GM18519 (cell line): ENCODE results near the gene ZBTB8A.
"Not testable (repeated sequence)": the region's sequence is repeated elsewhere in the genome, so short reads cannot be mapped to it uniquely, and the experiment has no call there.

ENCODE experiments used
- ATAC-seq: cut with Tn5 transposase; IDR thresholded peaks from one replicate; pipeline ENCODE4 v1.9.1; 2021; ENCODE audit warnings: mild to moderate bottlenecking, moderate library complexity; ENCODE audit not compliant: unreplicated experiment, low FRiP score

Gene ZBTB8A

DNA sequence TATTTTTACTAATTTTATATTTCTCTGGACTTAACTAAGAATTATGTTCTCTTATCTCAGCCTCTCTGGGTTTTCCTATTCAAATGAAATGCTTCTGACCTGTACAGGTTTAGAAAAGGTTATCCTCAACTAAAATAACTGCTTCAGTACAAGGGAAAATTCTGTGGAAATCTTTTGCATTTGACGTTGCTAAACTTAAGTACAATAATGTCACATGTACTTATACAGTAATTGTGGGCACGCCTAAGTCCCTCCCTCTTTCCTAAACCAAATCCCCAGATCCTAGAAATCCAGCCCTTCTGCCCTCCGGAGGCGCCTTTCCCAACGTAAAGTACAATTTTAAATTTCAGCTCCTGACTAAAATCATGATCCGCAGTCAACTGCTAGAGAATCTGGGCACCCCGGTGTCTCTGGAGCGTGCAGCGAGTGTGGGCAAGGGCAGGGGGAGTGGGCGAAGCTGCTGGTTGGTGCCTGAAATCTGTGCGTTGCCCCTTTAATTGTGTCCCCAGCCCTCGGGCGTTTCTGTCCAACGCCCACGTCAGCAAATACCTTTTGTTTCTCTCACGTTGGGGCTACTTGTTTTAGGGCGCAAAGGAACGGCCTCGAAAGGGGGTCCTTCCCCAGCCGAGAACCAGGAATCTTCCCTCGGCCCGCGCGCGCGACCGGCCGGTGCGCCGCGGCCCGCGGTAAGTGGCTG lies at the start of gene ZBTB8A:
ZBTB8A (plus strand) TSS at position 541 of the 697 bp plus-strand sequence. CDS start 53,505 bp downstream, outside the sequence.
- ATAC-seq = no peak

- ATAC-seq = no peak
Observed at GRCh38 chr1:32489774-32490454, 49.3 kb upstream of the ZBTB8A start.

- no peak for ATAC-seq
Observed at GRCh38 chr1:32491386-32491785, 47.8 kb upstream of the ZBTB8A start.

DNA sequence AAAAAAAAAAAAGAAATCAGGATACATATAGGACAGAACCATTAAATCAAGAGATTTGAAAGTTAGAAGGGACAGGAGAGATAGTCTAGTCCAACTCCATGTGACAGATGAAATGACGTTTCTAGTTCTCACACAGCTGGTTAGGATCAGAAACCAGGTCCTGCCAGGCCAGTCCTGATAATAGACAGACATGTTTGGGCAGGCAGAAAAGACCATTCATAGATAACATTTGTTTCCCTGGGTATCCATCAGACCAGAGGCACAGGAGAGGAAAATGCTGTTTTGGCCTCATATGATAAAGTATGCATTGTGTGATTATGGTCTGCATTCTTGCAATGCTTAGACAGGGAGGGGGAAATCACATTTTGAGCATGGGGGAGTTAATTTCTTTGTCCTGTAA lies 45.0 kb upstream of the ZBTB8A start:
- no peak for ATAC-seq

- ATAC-seq = no peak
Observed at GRCh38 chr1:32494711-32495337, 44.4 kb upstream of the ZBTB8A start.

DNA sequence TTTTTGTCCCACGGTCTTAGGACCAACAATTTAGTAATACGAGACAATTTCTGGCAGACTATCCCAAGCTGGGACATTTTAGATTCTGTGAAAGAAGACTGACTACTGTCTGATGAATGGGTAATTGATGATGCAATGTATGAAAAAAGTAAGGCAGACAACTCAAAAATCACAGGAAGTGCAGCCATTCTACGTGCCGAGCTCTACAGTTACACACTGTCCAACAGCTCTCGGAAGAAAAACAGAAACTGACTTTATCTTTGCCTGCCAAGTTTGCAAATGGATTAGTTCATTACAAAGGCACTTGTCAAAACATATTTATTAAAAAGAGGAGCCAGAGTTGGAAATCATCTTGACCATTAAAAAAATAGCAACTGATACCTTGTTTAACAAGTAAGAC lies 43.1 kb upstream of the ZBTB8A start:
- ATAC-seq = no peak

GRCh38 chr1:32498751-32499150 lies 40.5 kb upstream of the ZBTB8A start:
- no peak for ATAC-seq

DNA sequence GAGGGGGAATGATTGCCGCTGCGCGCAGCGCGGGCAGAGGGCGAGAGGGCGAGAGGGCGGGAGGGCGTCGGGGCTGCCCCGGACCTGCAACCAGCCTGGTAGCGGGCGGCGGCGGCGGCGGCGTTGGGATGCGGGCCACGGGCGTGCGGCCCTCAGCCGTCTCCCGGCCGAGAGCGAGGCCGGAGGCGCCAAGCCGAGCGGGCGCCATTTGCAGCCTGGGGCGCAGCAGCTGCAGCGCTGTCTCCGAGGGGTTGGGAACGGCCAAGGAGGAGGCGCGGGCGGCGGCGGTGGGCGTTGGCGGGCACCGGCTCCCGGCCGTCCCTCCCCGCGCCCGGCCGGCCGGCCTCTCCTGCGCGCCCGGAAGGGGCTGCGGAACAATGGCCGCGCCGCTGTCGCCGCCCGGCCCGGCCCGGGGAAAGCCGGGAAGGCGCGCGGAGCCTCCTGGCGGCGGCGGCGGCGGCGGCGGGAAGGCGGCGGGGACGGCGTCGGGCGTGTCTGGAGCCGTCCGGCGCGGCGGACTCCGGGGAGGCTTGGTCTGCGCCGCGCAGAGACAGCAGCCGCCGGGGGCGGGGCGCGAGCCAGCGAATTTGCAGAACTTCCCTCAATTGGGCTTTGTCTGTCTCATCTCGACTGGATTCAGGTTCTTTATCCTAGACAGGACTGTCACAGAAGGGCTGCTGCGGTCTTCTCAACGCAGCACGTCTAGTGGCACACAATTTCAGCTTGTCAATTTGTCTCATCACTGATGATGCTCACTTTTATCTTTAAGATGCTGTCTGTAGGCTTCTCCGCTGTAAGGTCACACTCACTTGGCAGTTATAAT lies 38.6 kb upstream of the ZBTB8A start:
- no peak for ATAC-seq

- ATAC-seq = no peak
Observed at GRCh38 chr1:32501865-32502264, 37.4 kb upstream of the ZBTB8A start.

DNA sequence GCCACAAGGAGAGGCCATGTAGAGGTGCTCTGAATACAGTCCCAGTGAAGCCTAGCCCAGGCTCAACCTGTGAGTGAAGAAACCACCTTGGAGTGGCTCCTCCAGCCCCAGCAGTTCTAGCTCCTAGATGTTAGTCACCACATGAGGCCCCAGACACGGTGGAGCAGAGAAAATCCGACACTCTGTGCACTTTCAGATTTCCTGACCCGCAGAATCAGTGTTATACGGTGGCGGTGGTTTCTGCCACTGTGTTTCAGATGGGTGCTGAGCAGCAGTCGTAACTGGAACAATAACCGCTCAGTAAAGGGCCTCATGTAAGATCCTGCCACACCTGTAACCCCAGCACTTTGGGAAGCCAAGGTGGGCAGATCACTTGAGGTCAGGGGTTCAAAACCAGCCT lies 36.1 kb upstream of the ZBTB8A start:
- ATAC-seq = no peak

GRCh38 chr1:32507021-32507420 lies 32.2 kb upstream of the ZBTB8A start:
- no peak for ATAC-seq

- ATAC-seq = no peak
Observed at GRCh38 chr1:32508761-32509160, 30.5 kb upstream of the ZBTB8A start.

DNA sequence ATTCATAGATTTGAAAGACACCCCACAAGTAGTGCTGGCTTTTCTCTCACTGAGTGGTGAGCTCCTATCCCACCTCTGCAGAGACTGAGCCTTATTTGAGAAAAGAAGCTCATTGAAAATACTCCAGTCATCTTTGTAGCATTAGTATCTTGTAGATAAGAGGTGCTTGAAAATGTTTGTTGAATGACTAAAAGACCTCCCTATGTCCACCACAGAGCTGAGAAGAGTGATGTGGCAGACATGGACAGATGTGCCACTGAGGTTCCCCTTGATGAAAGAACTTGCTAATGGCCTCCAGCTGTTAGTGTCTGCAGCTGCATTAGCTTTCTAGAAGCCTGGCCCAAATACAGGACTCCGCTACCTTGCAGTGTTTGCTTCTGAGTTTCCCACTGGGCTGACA lies 29.3 kb upstream of the ZBTB8A start:
- no peak for ATAC-seq

DNA sequence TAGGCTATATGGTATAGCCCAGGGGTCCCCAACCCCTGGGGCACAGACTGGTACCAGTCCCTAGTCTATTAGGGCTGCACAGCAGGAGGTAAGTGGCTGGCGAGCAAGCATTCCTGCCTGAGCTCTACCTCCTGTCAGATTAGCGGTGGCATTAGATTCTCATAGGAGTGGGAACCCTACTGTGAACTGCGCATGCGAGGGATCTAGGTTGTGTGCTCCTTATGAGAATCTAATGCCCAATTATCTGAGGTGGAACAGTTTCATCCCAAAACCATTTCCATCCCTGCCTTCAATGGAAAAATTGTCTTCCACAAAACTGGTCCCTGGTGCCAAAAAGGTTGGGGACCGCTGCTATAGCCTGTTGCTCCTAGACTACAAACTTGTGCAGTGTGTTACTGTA lies 22.8 kb upstream of the ZBTB8A start:
- no peak for ATAC-seq

DNA sequence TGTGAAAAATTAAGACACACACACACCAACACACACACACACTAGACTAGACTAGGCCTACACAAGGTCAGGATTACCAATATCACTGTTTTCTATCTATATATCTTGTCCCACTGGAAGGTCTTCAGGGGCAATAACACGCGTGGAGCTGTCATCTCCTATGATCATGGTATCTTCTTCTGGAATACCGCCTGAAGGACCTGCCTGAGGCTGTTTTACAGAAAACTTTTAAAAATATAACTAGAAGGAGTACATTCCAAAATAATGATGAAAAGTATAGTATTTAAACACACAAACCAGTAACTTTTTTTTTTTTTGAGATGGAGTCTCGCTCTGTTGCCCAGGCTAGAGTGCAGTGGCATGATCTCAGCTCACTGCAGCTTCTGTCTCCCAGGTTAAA lies 20.3 kb upstream of the ZBTB8A start:
- no peak for ATAC-seq

DNA sequence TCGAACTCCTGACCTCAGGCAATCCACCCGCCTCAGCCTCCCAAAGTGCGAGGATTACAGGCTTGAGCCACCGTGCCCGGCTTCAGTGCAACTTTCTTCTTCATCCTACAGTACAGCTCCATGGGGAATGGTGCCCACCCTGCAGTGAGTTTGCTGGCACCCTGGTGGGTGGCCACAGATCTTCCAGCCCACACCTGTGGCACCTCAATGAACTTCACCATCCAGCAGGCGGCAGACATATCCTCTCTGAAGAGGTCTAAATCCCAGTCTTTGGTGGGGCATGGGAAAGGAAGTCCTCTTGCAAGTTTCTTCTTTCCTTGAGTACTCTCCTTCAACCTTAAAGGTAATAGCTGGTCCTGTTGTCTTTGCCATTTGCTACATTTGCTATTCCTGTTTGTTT lies 18.1 kb upstream of the ZBTB8A start:
- ATAC-seq = no peak

- no peak for ATAC-seq
Observed at GRCh38 chr1:32525053-32525452, 14.2 kb upstream of the ZBTB8A start.

- ATAC-seq = no peak
Observed at GRCh38 chr1:32525661-32526444, 13.4 kb upstream of the ZBTB8A start.

GRCh38 chr1:32528550-32528949 lies 10.7 kb upstream of the ZBTB8A start:
- not testable (repeated sequence) for ATAC-seq

DNA sequence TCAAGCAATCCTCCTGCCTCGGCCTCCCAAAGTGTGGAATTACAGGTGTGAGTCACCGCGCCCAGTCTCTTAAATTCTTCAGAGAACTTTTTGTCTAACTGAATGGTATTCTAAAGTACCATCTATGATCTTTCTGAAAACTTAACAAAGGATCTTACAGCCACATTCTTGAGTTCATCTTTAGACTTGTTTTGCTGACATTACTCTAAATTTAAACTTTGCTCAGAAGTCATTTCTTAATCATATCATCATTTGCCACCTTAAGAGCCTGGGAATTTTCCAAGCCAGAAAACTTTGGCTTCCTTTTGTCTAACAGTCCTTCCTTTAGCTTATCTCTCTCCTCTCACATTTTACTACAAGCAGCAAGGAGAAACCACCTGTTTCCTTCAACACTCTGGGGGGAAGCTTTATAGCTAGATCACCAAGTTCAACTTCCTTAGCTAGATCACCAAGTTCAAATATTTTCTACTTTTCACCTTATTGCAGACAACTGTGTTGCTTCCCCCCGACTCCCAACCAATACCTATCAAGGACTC lies 5.4 kb upstream of the ZBTB8A start:
- ATAC-seq = no peak
